SW480 (cell line): Measurements from ENCODE around the gene GSX1.
A peak's percentile ranks its signal among the peaks of the same experiment; 100 is the strongest.
"Not testable (repeated sequence)": the region's sequence is repeated elsewhere in the genome, so short reads cannot be mapped to it uniquely, and the experiment has no call there.

Experiments used
- DNase-seq: peaks from one replicate; pipeline ENCODE4 v3.0.0-alpha.2; 2016; ENCODE audit warnings: low spot score

Gene GSX1

GRCh38 chr13:27794921-27795717 lies 2.8 kb downstream of the GSX1 start:
- no peak for DNase-seq

- DNase-seq = no peak
Observed at GRCh38 chr13:27795718-27796019, 3.4 kb downstream of the GSX1 start.

GRCh38 chr13:27796544-27797227 lies 4.4 kb downstream of the GSX1 start:
- DNase-seq = no peak

GRCh38 chr13:27797228-27797624 lies 4.9 kb downstream of the GSX1 start:
- DNase-seq = peak; percentile 38

GRCh38 chr13:27806744-27807387 lies 14.6 kb downstream of the GSX1 start:
- no peak for DNase-seq

GRCh38 chr13:27808851-27809550 lies 16.7 kb downstream of the GSX1 start:
- DNase-seq = peak; percentile 39

- no peak for DNase-seq
Observed at GRCh38 chr13:27810009-27810408, 17.7 kb downstream of the GSX1 start.

- DNase-seq = peak; percentile 23
Observed at GRCh38 chr13:27810461-27810860, 18.2 kb downstream of the GSX1 start.

- no peak for DNase-seq
Observed at GRCh38 chr13:27813826-27814225, 21.5 kb downstream of the GSX1 start.

- not testable (repeated sequence) for DNase-seq
Observed at GRCh38 chr13:27817832-27818231, 25.5 kb downstream of the GSX1 start.

GRCh38 chr13:27820524-27821482 lies 28.5 kb downstream of the GSX1 start:
- no peak for DNase-seq

GRCh38 chr13:27821566-27821965 lies 29.3 kb downstream of the GSX1 start:
- DNase-seq = no peak

GRCh38 chr13:27822258-27822872 lies 30.1 kb downstream of the GSX1 start:
- no peak for DNase-seq

- DNase-seq = no peak
Observed at GRCh38 chr13:27822873-27823311, 30.6 kb downstream of the GSX1 start.

GRCh38 chr13:27824121-27824520 lies 31.8 kb downstream of the GSX1 start:
- peak; percentile 93 for DNase-seq

- DNase-seq = peak; percentile 98
Observed at GRCh38 chr13:27825072-27825471, 32.8 kb downstream of the GSX1 start.

GRCh38 chr13:27826379-27827353 lies 34.4 kb downstream of the GSX1 start:
- peak; percentile 87 for DNase-seq

GRCh38 chr13:27827646-27828045 lies 35.4 kb downstream of the GSX1 start:
- DNase-seq = no peak

- DNase-seq = peak; percentile 70
Observed at GRCh38 chr13:27830010-27830409, 37.7 kb downstream of the GSX1 start.

GRCh38 chr13:27833206-27833605 lies 40.9 kb downstream of the GSX1 start:
- no peak for DNase-seq
